SK-MEL-5 (cell line): Measurements from ENCODE around the gene WDR82. TPM values are rescaled to one million over a fixed set of nuclear protein-coding genes. Genes with fewer than 3 reads are reported as not detected.
A peak's percentile ranks its signal among the peaks of the same experiment; 100 is the strongest.

Experiments used
- DNase-seq: peaks from one replicate; pipeline ENCODE4 v3.0.0-alpha.2; 2016; ENCODE audit warnings: low read depth, low spot score
- in situ Hi-C: cut with HindIII; loops from 2 replicates; pipeline ENCODE4 v1.10.0; 2016; ENCODE audit warnings: low sequenced_read_pairs, high pct_unique_total_duplicates, low pct_unique_long_range_greater_than_20kb
- total RNA-seq: library from RNA; depleted of rRNA; stranded (reverse); fragments of >200 nt; shearing (Covaris generic); gene quantifications from 2 replicates; pipeline ENCODE4 v1.2.3, GENCODE V29; 2014

WDR82 gene
- total RNA-seq, 1 experiment from 2014 or later: 44.2 TPM

DNA sequence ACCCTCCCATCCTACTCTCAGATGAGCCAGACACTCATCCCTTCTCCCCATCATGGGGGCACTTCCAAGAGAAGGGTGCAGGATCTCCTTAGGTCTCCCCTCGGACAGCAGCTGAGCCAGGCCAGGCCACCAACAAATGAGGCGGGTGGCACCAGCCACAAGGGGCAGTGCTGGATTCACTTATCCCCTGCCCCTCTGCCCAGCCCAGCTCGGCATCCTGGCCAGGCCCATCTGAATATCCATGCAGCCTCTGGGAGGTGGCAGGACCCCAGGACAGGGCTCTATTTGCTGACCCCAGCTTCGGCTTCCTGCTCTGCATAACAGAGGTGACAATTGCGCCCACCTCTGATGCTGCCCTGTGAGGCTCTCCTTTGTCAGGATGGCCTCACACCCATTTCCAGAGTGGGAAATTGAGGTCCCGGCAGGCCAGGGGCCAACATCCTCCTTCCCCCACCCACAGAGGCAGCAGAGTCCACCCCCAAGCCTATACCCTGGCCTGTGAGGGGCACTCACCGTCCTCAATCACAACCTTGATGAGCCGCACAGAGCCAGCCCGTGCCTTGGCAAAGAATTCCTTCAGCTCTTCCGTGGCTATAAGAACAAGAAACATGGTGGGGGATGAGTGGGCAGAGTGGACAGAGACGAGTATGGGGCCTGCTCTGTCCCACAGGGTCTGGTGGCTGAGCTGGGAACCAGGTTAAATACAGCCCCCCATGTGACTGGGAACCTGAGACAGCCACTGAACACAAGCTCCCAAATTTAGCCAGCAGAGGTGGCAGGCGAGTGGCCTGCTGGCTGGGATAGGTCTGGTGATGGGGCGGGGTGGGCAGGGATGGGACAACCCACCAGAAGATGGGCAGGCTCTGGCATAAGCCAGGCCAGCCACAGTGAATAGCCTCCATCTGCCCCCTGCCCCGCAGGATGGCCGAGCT is 43.7 kb downstream of the WDR82 start:
- in situ Hi-C loops: no loop called here

DNA sequence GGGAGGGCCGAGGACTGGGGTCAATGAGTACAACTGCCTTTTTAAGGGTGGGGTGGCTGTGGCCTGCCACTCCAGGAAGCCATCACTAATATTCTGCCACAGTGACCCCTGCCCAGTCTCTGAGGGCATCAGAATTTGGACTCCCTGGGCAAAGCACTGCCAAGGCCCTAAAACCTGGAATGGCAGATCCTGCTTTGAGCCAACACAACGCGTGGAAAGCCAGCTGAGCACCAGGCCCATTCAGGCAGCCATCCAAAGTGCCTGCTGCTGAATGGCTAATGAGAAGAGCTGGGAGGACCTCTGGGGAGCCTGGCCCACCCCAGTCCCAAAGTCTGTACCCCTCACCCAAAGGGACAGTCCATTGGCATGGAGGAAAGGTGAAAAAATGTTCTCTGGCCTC is 44.5 kb downstream of the WDR82 start:
- in situ Hi-C loops: no loop called here
- no peak for DNase-seq

More for the DNA sequence above, 43.7 kb downstream of the WDR82 start:
- DNase-seq: no peak

GRCh38 chr3:52233108-52233591 is 45.3 kb downstream of the WDR82 start:
- DNase-seq: no peak

GRCh38 chr3:52232279-52233107 is 46.0 kb downstream of the WDR82 start:
- no peak for DNase-seq
- in situ Hi-C loops: no loop called here

More at GRCh38 chr3:52233108-52233591, 45.3 kb downstream of the WDR82 start:
- in situ Hi-C loops: no loop called here

- in situ Hi-C loops: no loop called here
- peak; percentile 73 for DNase-seq
Measured at GRCh38 chr3:52231502-52232278, 46.8 kb downstream of the WDR82 start.

GRCh38 chr3:52230889-52231499 is 47.5 kb downstream of the WDR82 start:
- DNase-seq: no peak
- in situ Hi-C loops: no loop called here

GRCh38 chr3:52230461-52230860 is 48.0 kb downstream of the WDR82 start:
- in situ Hi-C loops: no loop called here
- no peak for DNase-seq

DNA sequence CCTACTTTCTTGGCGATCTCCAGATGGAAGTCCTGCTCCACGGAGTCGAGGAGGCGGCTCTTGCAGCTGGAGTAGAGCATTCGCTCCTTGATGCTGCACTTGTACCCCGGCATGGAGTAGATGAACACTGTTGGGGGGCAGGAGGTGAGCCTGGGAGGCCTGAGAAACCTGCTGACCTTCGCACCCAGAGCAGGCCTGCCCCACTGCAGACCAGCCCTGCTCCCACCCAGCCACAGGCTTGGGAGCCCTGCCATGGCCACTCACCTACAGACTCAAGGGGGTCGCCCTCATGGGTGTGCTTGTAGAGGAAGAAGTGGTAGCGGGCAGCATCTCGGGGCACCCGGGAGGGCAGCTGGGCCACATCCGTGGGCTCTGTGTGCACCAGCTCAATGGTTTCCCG is 48.8 kb downstream of the WDR82 start:
- no peak for DNase-seq
- in situ Hi-C loops: no loop called here

DNA sequence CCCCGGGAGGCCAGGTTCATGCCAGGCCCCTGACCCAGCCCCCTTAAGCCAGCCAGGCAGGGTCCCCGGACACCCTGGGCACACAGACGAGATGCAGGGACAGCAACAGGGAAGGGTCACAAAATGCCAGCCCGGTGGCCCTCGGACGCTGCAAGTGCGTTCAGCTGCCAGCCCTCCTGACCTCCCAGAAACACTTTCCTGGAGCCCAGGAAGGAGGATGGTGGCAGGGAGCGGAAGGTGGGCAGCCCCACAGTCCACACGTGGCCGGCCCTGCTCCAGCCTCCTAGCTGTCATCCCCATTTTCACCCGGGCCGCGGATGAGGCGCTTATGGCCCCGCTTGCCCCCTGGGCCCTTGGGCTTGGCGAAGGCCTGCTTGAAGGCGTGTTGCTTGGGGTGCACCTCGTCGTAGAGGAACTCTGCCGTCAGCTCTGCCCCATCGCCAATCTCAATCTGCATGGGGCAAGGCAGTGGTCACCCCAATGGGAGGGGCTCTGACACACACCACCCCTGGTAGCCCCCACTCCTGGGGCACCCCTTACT is 49.6 kb downstream of the WDR82 start:
- in situ Hi-C loops: no loop called here
- no peak for DNase-seq

DNA sequence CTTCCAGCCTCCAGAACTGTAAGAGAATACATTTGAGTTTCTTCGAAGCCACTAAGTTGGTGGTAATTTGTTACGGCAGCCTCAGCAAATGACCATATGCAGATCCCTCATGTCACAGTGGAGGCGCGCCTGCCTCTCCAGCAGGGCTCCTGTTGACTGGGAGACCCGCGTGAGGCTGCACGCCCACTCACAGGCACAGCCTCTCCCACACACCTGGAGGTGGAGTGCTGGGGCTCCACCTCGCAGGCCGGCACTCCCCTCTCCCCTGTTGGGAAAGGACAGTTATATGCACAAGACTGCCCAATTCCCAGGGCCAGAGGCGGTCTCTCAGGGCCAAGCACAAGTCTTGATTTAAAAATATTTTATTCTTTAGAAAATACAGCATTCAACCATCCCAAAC is 50.2 kb downstream of the WDR82 start:
- in situ Hi-C loops: no loop called here
- no peak for DNase-seq

- in situ Hi-C loops: no loop called here
- DNase-seq: no peak
Measured at GRCh38 chr3:52227766-52228165, 50.7 kb downstream of the WDR82 start.

- DNase-seq: no peak
- in situ Hi-C loops: no loop called here
Measured at GRCh38 chr3:52227117-52227516, 51.3 kb downstream of the WDR82 start.

DNA sequence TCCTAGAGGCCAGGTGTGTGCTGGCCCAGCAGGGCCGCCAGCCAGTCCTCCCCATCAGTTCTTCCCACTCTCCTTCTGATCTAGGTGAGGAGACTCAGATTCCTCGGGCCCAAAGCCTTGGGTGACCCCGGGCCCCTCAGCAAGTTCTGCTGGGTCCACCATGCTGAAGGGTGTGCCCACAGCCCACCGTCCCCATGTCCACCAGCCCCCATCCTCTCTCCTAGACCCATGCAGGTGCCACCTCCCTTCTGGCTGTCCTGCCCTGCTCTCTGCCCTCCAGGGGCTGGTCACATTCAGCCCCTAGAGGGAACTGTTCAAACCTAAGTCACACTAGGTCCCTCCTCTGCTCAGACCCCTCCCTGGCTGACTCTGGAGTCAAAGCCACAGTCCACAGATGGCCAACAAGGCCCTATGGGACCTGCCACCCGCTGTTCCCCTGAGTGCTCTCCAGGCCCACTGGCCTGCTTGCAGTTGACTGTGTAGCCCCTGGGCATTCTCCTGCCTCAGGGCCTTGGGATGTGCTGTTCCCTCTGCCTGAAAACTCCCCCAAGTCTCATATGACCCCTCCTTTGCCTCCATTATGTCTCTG is 52.1 kb downstream of the WDR82 start:
- in situ Hi-C loops: no loop called here
- DNase-seq: no peak

GRCh38 chr3:52225452-52226228 is 52.8 kb downstream of the WDR82 start, which contains the start of gene TLR9:
Gene TLR9, minus strand, starts transcription at chr3:52225645. Its CDS starts 116 bp downstream, at chr3:52225529.
- in situ Hi-C loops: no loop called here
- no peak for DNase-seq

GRCh38 chr3:52223449-52224408 is 54.7 kb downstream of the WDR82 start:
- in situ Hi-C loops: no loop called here

More at GRCh38 chr3:52223449-52224408, 54.7 kb downstream of the WDR82 start:
- no peak for DNase-seq
